H1 (cell line): ENCODE results near the gene ZNF214. TPM values are rescaled to one million over a fixed set of nuclear protein-coding genes. Genes with fewer than 3 reads are reported as not detected.
"Not testable (repeated sequence)": the region's sequence is repeated elsewhere in the genome, so short reads cannot be mapped to it uniquely, and the experiment has no call there.

Experiments
- CTCF ChIA-PET: fragments of 300-600 bp; sonication (Branson Sonifier 250); formaldehyde crosslinking; loops from one replicate; lab custom pipeline; 2021; ENCODE audit not compliant: partially characterized antibody; lab: Charles Lee
- POLR2A ChIA-PET: fragments of 300-600 bp; sonication (Branson Sonifier 250); formaldehyde crosslinking; loops from one replicate; lab custom pipeline; 2021; ENCODE audit warnings: inconsistent platforms; ENCODE audit not compliant: partially characterized antibody; lab: Charles Lee
- DNase-seq, 2 experiments: peaks; one replicate each; pipeline versions ENCODE4 v3.0.0 to v3.0.0-alpha.2; 2010 to 2022; ENCODE audit warnings: low spot score in 2 of 2, low read depth in 1 of 2, mixed read lengths in 1 of 2
- FAIRE-seq: peaks from 2 replicates; lab custom pipeline; 2011; peaks lifted over from hg19 to GRCh38; lab: Jason Lieb, UNC
- H2AFZ ChIP-seq: 2 replicates; pipeline ENCODE4 v1.8.1; 2012; ENCODE audit warnings: low read length, inconsistent platforms
- H2AK5ac ChIP-seq: 2 replicates; pipeline ENCODE4 v1.6.1; 2013; ENCODE audit warnings: low read depth, low read length
- H2BK120ac ChIP-seq: replicated peaks from 2 replicates; pipeline ENCODE3; 2013; ENCODE audit warnings: low read depth, low read length, inconsistent platforms
- H2BK12ac ChIP-seq: 2 replicates; pipeline ENCODE4 v1.6.1; 2013; ENCODE audit warnings: low read depth, low read length
- H2BK15ac ChIP-seq: 2 replicates; pipeline ENCODE4 v1.6.1; 2013; ENCODE audit warnings: low read length
- H2BK20ac ChIP-seq: 2 replicates; pipeline ENCODE4 v1.6.1; 2013; ENCODE audit warnings: low read length
- H2BK5ac ChIP-seq: 2 replicates; pipeline ENCODE4 v1.6.1; 2013; ENCODE audit warnings: low read depth, low read length
- H3K14ac ChIP-seq: 2 replicates; pipeline ENCODE4 v1.6.1; 2013; ENCODE audit warnings: inconsistent platforms; ENCODE audit not compliant: insufficient read length
- H3K18ac ChIP-seq: 2 replicates; pipeline ENCODE4 v1.6.1; 2013; ENCODE audit warnings: low read length; ENCODE audit errors: extremely low read depth
- H3K23ac ChIP-seq: 2 replicates; pipeline ENCODE4 v1.6.1; 2013; ENCODE audit warnings: inconsistent platforms; ENCODE audit not compliant: insufficient read length
- H3K23me2 ChIP-seq: 2 replicates; pipeline ENCODE4 v1.6.1; 2013; ENCODE audit warnings: low read depth, low read length
- H3K27ac ChIP-seq: 2 replicates; pipeline ENCODE4 v1.6.1; 2011; ENCODE audit warnings: low read depth, low read length, inconsistent platforms
- H3K27me3 ChIP-seq, 4 experiments: replicated peaks in 1 of 4; 1 replicate in 1 of 4; 2 replicates in 3 of 4; pipeline versions ENCODE4 v1.6.1 to v1.8.1; 2011 to 2013; ENCODE audit warnings: low read length in 3 of 4, mild to moderate bottlenecking in 3 of 4, inconsistent platforms in 2 of 4, mixed read lengths in 2 of 4, moderate library complexity in 1 of 4; ENCODE audit not compliant: control insufficient read depth in 3 of 4, insufficient read depth in 3 of 4; ENCODE audit errors: extremely low read depth in 1 of 4
- H3K36me3 ChIP-seq, 4 experiments: 2 replicates each; pipeline versions ENCODE4 v1.6.1 to v1.8.1; 2011 to 2013; ENCODE audit warnings: mild to moderate bottlenecking in 4 of 4, low read length in 3 of 4, moderate library complexity in 2 of 4, control low read depth in 1 of 4, inconsistent platforms in 1 of 4; ENCODE audit not compliant: insufficient read depth in 4 of 4, control insufficient read depth in 2 of 4
- H3K4ac ChIP-seq: replicated peaks from 2 replicates; pipeline ENCODE3; 2013; ENCODE audit warnings: low read length, low read depth, mixed read lengths, inconsistent platforms; ENCODE audit not compliant: insufficient read length
- H3K4me1 ChIP-seq, 4 experiments: replicated peaks in 1 of 4; 1 replicate in 1 of 4; 2 replicates in 3 of 4; pipeline versions ENCODE4 v1.6.1 to v1.8.1; 2011 to 2013; ENCODE audit warnings: low read length in 3 of 4, inconsistent platforms in 2 of 4, mixed read lengths in 1 of 4; ENCODE audit not compliant: insufficient read depth in 4 of 4, control insufficient read depth in 3 of 4
- H3K4me2 ChIP-seq, 2 experiments: 2 replicates each; pipeline versions ENCODE4 v1.6.1 to v1.8.1; 2011 to 2013; ENCODE audit warnings: low read depth in 2 of 2, low read length in 2 of 2, control low read depth in 1 of 2, inconsistent platforms in 1 of 2, mild to moderate bottlenecking in 1 of 2; ENCODE audit not compliant: insufficient read depth in 1 of 2
- H3K4me3 ChIP-seq, 4 experiments: fragments of 200-600, 300-600 bp in 1 of 4; sonication (generic), shearing (Covaris generic), sonication (Bioruptor Twin) in 1 of 4; 2 replicates each; pipeline versions ENCODE4 v1.5.1 to v1.8.1; 2011 to 2016; ENCODE audit warnings: low read length in 4 of 4, low read depth in 3 of 4, control low read depth in 2 of 4, inconsistent platforms in 2 of 4, mild to moderate bottlenecking in 2 of 4, mixed read lengths in 1 of 4, moderate library complexity in 1 of 4; ENCODE audit not compliant: insufficient read depth in 2 of 4; ENCODE audit errors: extremely low read depth in 1 of 4
- H3K56ac ChIP-seq: replicated peaks from 2 replicates; pipeline ENCODE3; 2013; ENCODE audit warnings: low read depth, mild to moderate bottlenecking, mixed read lengths, low read length, inconsistent platforms; ENCODE audit not compliant: insufficient read length
- H3K79me1 ChIP-seq: 2 replicates; pipeline ENCODE4 v1.6.1; 2013; ENCODE audit warnings: low read depth, low read length, control low read depth
- H3K79me2 ChIP-seq, 2 experiments: 2 replicates each; pipeline versions ENCODE4 v1.6.1 to v1.8.1; 2012 to 2013; ENCODE audit warnings: low read length in 2 of 2, mild to moderate bottlenecking in 2 of 2, inconsistent platforms in 1 of 2; ENCODE audit not compliant: insufficient read depth in 2 of 2, control insufficient read depth in 1 of 2
- H3K9ac ChIP-seq, 4 experiments: replicated peaks in 1 of 4; 1 replicate in 1 of 4; 2 replicates in 3 of 4; pipeline versions ENCODE4 v1.6.1 to v1.8.1; 2011 to 2013; ENCODE audit warnings: low read depth in 3 of 4, low read length in 3 of 4, control low read depth in 2 of 4, mild to moderate bottlenecking in 2 of 4, moderate library complexity in 2 of 4, inconsistent platforms in 1 of 4; ENCODE audit errors: extremely low read depth in 1 of 4
- H3K9me3 ChIP-seq, 2 experiments: 2 replicates each; pipeline versions ENCODE4 v1.6.1 to v1.8.1; 2012 to 2013; ENCODE audit warnings: mild to moderate bottlenecking in 2 of 2, moderate library complexity in 2 of 2, control low read depth in 1 of 2, inconsistent platforms in 1 of 2, low read depth in 1 of 2, low read length in 1 of 2, mixed read lengths in 1 of 2; ENCODE audit not compliant: insufficient read depth in 2 of 2
- H4K20me1 ChIP-seq, 2 experiments: replicated peaks in 1 of 2; 2 replicates each; pipeline versions ENCODE3 to v1.8.1; 2011 to 2013; ENCODE audit warnings: inconsistent platforms in 2 of 2, low read length in 2 of 2, mild to moderate bottlenecking in 1 of 2; ENCODE audit not compliant: insufficient read depth in 2 of 2, control insufficient read depth in 1 of 2
- H4K5ac ChIP-seq: 2 replicates; pipeline ENCODE4 v1.6.1; 2013; ENCODE audit warnings: low read length, low read depth, mixed read lengths, inconsistent platforms; ENCODE audit not compliant: insufficient read length
- H4K8ac ChIP-seq: 2 replicates; pipeline ENCODE4 v1.8.0; 2013; ENCODE audit warnings: mild to moderate bottlenecking, moderate library complexity, low read length, inconsistent platforms; ENCODE audit not compliant: insufficient read depth; ENCODE audit errors: extremely low read depth
- H4K91ac ChIP-seq: replicated peaks from 2 replicates; pipeline ENCODE3; 2013; ENCODE audit warnings: low read length, mixed read lengths, inconsistent platforms; ENCODE audit not compliant: insufficient read length
- WGBS, 2 experiments: shearing (Covaris generic) in 1 of 2; methylation state at CpG; one replicate each; pipeline versions ENCODE4 v1.1.6 to v1.1.7; 2013 to 2015; ENCODE audit warnings: low lambda C conversion rate in 2 of 2, mixed read lengths in 2 of 2, inconsistent platforms in 1 of 2, low coverage in 1 of 2, missing lambda C conversion rate in 1 of 2; ENCODE audit not compliant: insufficient replicate concordance in 2 of 2, insufficient coverage in 1 of 2, insufficient read length in 1 of 2; ENCODE audit errors: extremely low coverage in 1 of 2, missing lambda C conversion rate in 1 of 2; 5-methylcytosine and 5-hydroxymethylcytosine counted together
- polyA plus RNA-seq, 7 experiments: library from polyadenylated mRNA; depleted of rRNA in 3 of 7; stranded (reverse) in 5 of 7; unstranded in 2 of 7; fragments of >200 nt in 5 of 7; fragments of 200-250 nt in 2 of 7; gene quantifications; 1 replicate in 5 of 7; 2 replicates in 1 of 7; 4 replicates in 1 of 7; pipeline versions ENCODE4 v1.2.1 to v1.2.3, GENCODE V29; 2011 to 2013; ENCODE audit warnings: missing spikeins in 2 of 7, mixed read lengths in 2 of 7
- total RNA-seq: library from RNA; stranded (reverse); fragmentation: NEBNext Ultra II Directional; extraction: Animal tissue kit (Norgen Biotek cat#: 25700); gene quantifications from 2 replicates; pipeline ENCODE4 v1.2.1, GENCODE V29; 2021

Gene ZNF214
- total and polyA plus RNA-seq, 2 of the 8 experiments (the other 6 are each of a cell fraction or from before 2014, with no cell fraction given), result 0.80 to 3.2 TPM

GRCh38 chr11:6969854-6970253 is 50.3 kb downstream of the ZNF214 start:
- H3K4me1 ChIP-seq, H3K79me1 ChIP-seq, H3K56ac ChIP-seq, H4K8ac ChIP-seq, DNase-seq, H4K5ac ChIP-seq, H3K4ac ChIP-seq, H2AFZ ChIP-seq, H3K9ac ChIP-seq, H2BK12ac ChIP-seq, H3K23me2 ChIP-seq, H4K20me1 ChIP-seq, H3K27ac ChIP-seq, H3K4me3 ChIP-seq, H3K36me3 ChIP-seq, H2BK15ac ChIP-seq, H3K4me2 ChIP-seq, H2BK120ac ChIP-seq, H2BK20ac ChIP-seq, H3K23ac ChIP-seq, H3K18ac ChIP-seq, H4K91ac ChIP-seq, FAIRE-seq, H2BK5ac ChIP-seq, POLR2A ChIA-PET, H3K79me2 ChIP-seq, H3K14ac ChIP-seq, CTCF ChIA-PET, H3K9me3 ChIP-seq, H2AK5ac ChIP-seq, H3K27me3 ChIP-seq: not testable (repeated sequence)
- WGBS, 2 experiments, result 84% methylated on average over 4 of the region's 4 CpGs; no CpG with 5 or more reads in 1 of the 2 experiments
